Measurements from ENCODE around the gene FAM156A.
"Not testable (repeated sequence)": the region's sequence is repeated elsewhere in the genome, so short reads cannot be mapped to it uniquely, and the experiment has no call there.

DNA sequence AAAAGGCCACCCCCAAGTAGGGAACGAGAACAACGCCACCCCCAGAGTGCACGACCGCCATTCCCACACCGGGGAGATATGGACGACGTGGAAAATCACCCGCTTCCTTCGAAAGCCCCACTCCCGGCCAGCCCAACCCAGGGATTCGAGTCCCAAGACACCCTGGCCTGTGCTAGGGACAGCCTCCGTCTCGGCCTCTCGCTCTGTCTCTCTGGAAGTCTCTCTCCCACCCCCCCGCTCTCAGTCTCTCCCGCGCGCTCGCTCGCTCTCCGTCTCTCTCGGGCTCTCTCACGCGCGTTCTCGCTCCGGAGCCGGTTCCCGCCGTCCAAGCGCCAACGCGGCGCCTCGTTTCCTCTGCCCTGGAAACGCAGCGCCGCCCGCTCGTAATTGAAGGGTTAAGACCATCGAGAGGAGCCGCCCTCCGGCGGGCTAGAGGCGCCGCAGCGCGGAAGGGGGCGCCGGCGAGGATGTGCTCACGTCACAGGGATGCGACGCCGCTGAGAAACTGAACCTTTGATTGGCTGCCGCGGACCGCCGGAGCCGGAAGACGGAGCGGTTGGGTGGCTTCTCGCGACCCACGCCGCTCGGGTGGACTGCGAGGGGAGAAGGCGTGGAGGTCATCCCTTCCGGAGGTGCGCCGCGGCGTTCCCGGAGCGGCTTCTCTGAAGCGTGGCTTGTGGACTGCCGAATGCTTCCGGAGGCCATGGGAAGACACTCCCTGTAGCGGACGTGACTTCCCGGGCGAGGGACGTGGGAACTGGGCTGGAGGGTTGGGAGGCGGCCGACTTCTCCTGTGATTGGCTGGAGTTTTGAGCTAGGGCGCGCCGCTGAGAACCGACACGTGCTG, at the start of gene FAM156A:
- TF ChIP-seq POLR2AphosphoS5 (IDR thresholded peaks at IDR 0.05; ENCODE audit: insufficient read depth, low read depth, low read length) = not testable (repeated sequence)
- TF ChIP-seq, protein P1, sequence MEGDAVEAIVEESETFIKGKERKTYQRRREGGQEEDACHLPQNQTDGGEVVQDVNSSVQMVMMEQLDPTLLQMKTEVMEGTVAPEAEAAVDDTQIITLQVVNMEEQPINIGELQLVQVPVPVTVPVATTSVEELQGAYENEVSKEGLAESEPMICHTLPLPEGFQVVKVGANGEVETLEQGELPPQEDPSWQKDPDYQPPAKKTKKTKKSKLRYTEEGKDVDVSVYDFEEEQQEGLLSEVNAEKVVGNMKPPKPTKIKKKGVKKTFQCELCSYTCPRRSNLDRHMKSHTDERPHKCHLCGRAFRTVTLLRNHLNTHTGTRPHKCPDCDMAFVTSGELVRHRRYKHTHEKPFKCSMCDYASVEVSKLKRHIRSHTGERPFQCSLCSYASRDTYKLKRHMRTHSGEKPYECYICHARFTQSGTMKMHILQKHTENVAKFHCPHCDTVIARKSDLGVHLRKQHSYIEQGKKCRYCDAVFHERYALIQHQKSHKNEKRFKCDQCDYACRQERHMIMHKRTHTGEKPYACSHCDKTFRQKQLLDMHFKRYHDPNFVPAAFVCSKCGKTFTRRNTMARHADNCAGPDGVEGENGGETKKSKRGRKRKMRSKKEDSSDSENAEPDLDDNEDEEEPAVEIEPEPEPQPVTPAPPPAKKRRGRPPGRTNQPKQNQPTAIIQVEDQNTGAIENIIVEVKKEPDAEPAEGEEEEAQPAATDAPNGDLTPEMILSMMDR (IDR thresholded peaks at IDR 0.05; ENCODE audit: extremely low read depth in 1 of 2, insufficient read depth in 1 of 2, low read depth in 1 of 2, low read length in 2 of 2) = not testable (repeated sequence)
- TF ChIP-seq, protein P2, sequence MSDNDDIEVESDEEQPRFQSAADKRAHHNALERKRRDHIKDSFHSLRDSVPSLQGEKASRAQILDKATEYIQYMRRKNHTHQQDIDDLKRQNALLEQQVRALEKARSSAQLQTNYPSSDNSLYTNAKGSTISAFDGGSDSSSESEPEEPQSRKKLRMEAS (IDR thresholded peaks at IDR 0.05; ENCODE audit: insufficient read depth, insufficient read length) = not testable (repeated sequence)
